ENCODE measurements around the gene NPFF.
"Not testable (repeated sequence)": the region's sequence is repeated elsewhere in the genome, so short reads cannot be mapped to it uniquely, and the experiment has no call there.

Gene NPFF, protein sequence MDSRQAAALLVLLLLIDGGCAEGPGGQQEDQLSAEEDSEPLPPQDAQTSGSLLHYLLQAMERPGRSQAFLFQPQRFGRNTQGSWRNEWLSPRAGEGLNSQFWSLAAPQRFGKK

DNA sequence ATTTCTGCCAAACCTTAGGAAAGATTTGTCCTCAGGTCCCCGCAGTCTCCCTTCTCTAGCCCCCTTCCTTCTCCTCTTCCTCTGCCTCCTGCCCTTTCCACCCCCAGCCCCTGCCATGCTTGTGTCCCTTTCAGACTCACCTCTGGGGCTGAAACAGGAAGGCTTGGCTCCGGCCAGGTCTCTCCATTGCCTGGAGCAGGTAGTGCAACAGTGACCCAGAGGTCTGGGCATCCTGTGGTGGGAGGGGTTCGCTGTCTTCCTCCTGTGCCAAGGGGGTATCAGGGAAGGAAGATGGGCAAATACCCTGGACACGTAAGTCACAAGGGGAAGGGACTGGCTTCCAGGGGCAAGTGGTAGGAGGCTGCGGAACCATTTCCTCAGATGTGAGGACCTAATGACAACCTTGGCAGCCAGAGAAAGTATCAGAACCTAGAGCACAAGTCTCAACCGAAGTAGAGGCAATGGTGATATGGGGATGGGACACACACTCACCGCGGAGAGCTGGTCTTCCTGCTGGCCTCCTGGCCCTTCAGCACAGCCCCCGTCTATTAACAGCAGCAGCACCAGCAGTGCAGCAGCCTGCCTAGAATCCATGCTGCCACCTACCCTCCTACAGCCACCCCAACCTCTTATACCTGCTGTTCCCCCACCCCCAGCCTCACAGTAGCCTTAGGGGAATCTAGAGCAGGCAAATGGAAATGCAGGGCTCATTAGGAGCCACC lies at the start of gene NPFF:
NPFF (minus strand) TSS at position 604 of the 722 bp plus-strand sequence; CDS start at position 594, 10 bp downstream.
- DNase-seq: no peak

DNA sequence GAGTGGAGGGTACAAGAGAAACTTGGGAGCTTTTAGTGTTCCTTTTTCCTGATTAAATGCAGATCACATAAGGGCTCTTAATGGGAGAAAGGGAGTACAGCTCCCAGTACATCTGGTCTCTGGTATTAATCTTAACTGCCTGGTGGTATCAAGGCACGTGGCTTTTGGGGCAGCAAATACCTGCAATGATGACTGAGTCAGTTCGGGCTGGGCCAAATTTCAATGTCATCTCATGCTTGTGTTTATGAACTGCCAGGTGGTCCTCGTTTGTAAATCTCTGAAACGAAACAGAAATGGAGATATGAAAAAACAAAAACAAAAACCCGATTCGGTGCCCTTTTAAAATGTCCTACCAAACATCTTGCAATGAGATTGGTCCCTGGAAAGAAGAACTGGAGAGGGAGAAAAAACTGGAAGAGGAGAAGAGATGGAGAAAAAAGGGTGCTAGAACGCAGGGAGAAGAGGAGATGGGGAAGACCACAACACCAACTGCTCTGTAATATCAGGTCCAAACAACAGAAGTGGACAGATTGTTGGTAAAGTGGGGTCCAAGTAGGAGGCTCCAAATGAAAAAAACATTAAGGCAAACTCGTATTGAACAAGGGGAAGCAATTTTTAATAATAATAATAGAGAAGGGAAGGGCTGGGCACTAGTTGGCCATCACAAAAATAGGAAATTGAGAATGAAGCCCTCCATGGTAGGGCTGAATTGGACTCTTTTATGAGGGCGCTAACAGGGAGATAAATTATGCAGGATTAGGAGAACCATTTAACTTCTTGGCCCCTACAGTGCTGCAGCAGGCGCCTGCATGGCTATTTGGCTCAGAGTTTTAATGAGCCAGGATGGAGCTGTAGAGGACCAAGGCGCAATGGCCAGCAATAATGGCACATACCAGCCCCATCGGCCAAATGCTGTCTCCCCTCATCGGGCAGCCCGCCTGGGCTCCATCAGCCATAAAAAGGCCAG lies 45.4 kb upstream of the NPFF start:
- DNase-seq: no peak

DNA sequence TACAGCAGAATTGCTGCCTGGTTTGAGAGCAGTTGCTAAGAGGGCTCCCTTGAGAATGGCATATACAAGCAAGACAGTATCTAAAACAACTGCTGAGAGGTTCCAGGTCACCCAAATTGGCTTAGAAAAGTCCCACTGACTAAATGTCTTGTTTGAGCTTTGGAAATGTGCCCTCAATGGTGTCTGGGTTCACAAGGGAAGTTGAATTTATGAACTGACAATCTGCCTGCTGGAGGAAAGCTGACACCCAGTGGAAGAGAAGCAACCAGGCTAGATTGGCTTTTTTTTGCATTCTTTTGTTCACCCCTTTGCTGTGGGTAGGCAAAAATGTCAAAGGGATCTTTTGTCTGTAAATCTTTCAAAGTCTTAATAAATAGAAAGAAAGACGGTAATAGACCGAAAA lies 44.6 kb upstream of the NPFF start:
- no peak for DNase-seq

DNA sequence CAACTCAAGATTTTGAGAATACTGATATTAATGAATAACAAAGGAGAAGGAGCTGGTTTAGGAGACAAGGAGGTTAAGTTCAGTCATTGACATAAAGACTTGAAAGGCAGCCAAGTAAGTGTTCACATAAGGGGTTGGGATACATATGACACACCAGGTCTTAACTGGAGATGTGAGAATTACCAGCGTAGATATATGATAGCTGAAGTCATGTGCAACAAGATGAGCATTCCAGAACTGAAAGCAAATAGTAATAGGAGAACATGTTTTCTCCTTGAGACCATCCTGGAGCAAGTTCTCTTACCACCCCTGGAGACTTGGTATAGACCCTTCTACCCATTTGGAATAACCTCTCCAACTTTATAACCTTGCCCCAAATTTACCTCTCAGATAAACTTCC lies 43.3 kb upstream of the NPFF start:
- DNase-seq: no peak

DNA sequence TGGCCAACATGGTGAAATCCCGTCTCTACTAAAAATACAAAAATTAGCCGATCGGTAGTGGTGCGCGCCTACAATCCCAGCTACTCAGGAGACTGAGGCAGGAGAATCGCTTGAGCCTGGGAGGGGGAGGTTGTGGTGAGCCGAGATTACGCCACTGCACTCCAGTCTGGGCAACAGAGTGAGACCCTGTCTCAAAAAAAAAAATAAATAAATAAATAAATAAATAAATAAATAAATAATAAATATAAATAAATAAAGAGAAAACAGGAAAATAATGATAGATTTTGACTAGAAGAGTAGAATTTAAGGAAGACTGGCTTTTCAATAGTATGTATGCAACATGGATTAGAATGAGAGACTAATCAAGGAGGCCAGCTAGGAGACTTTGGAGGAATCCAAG lies 42.8 kb upstream of the NPFF start:
- DNase-seq: not testable (repeated sequence)

DNA sequence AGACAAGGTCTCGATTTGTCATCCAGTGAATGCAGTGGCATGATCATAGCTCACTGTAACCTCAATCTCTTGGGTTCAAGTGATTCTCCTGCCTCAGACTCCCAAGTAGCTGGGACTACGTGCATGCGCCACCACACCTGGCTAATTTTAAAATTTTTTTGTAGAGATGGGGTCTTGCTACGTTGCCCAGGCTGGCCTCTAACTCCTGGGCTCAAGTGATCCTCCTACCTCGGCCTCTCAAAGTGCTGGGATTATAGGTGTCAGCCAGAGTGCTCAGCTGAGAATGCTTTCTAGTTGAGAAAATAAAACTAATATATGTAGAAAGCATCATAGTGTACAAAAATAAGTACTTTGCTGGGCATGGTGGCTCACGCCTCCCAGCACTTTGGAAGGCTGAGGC lies 41.1 kb upstream of the NPFF start:
- not testable (repeated sequence) for DNase-seq

DNA sequence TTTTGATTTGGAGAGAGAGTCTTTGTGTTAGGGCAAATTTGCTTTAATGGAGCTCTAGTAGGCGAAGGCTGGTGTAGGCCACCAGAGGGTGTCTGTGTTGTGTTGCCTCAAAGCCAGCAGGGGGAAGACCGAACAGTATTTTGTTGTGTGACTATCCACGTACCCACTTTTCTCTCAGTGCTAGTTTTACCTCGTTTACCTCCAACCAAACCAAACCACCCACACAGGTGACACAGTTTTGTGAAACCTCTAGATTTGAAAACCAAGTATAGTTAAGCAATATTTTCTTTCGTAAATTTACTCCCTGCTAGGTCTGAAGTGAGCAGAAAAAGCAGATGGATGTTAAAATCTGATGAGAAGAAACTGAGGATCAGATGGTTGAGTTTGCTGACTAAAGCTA lies 36.3 kb upstream of the NPFF start:
- peak; percentile 69 for DNase-seq

DNA sequence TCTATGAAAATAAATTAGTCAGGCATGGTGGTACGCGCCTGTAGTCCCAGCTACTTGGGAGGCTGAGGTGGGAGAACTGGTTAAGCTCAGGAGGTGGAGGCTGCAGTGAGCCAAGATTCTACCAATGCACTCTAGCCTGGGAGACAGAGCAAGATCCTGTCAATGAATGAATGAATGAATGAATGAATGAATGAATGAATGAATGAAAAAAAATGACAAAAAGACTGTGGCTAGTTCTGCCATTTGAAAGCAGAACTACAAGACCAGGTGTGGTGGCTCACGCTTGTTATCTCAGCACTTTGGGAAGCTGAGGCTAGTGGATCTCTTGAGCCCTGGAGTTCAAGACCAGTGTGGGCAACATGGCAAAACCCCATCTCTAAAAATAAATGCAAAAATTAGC lies 32.2 kb upstream of the NPFF start:
- no peak for DNase-seq

DNA sequence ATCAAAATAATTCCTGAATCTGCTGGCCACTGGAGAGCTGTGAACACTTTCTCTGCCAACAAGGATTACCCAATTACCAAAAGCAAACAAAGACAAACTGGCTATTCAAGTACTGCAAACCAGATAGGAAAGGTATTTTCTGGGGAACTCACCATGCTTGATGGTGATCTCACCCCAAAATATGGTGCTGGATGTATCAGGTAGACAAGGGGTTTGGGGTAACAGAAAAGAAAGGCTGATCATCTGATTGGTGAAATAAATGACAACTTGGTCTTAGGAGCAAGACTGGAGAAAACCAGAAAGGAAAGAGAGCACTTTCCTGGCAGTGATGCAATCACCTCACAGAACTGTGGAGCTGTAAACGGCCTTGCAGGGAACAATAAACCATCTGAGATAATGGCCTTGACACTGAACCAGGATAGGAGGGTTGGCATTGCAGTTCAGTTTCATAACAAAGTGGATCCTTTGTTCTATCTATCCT lies 31.0 kb upstream of the NPFF start:
- no peak for DNase-seq

DNA sequence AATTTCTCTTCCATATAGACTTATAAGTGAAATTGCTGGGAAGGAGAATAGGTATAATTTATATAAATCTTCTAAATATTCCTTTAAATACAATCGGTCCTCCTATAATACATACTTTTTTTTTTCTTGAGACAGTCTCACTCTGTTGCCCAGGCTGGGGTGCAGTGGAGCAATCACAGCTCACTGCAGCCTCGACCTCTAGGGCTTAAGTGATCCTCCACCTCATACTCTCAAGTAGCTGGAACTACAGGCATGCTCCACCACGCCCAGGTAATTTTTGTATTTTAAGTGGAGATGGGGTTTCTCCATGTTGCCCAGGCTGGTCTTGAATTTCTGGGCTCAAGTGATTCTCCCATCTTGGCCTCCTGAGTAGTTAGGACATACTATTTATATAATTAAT lies 29.7 kb upstream of the NPFF start:
- DNase-seq: no peak

DNA sequence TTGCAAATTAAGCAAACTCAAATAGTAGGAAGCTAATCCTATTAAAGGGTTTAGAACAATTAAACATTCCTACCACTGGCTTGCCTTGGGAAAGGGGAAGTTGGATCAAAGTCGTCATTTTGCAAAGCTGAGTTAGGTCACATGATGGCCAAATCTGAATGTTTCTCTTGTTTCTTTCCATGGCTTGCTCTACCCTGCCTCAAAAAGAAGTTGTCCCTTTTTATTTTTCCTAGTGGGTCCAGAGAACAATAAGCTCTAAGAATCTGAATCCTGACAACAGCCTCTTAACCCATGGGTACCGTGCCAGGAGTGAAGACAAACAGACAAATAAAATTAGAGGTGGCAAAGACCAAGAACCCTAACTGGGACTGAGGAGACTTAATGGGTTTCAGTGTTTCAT lies 26.2 kb upstream of the NPFF start:
- no peak for DNase-seq

DNA sequence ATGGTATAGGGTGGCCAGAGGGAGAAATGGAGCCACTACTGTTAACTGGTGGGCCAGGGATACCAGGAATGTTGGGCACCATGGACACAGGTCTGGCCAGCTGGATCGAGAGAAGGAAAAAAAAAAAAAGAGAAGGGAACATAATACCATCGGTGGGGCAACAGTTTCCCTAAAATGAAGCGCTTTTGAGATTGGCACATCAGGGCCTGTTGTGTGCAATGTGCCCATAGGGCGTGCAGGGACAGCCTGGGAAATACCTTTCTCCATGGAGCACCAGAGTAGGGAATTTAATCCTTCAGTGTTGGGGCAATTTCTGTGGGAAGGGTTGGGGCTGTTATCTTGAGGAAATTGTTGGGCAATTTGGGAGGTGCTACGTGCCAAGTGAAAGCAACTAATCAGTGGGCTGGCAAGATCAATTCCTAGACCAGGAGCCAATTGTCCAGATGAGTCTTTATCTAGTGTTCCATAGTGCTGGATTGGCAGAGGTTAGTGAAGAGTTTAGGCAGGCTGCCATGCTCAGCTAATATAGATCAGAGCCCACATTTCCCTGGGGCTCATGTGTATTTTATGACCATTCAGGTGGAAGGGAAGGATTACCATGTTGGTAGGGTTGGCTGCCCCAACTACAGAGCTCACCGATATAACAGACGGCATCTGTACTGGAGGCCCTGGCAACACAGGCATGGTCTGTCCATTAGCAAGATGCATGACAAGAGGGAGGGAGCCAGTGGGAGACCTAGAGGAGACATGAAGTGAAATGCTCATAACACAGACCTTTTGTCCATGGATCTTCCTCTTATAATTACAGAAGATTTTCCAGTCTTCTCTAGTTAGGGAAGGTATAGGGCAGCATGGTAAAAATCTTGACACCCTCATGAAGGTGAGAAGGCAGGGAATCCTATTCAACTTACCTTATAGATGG lies 25.5 kb upstream of the NPFF start:
- DNase-seq: no peak

DNA sequence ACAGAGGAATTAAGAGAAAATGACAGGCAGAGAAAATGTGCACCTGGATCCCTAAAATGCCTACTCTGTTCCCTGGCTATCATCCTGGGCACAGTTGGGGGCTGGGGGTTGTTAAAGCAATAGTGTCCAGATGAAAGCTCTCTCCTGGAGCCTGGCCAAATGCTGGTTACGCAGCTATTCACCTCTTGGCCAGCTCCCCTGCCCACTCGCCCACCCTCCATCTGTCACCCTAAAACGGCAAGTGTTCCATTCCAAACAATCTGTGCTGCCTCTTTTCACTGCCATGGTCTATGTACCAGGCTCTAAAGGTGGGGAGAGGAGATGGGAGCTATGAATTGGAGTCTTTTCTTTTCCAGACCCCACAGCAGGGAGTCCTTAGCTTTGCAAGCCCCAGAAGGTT lies 24.7 kb upstream of the NPFF start:
- DNase-seq: no peak

DNA sequence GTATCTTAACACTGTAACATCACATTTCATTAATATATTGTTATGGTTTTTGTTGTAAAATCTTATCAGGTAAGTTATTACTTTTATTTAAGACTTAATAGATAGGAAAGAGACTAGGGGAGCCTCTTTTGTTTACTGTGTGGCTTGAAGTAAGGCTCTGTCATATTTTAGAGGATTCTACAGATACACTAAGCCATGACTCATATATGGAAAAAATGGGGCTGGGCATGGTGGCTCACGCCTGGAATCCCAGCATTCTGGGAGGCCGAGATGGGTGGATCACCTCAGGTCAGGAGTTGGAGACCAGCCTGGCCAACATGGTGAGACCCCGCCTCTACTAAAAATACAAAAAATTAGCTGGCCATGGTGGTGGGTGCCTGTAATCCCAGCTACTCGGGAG lies 23.6 kb upstream of the NPFF start:
- no peak for DNase-seq

DNA sequence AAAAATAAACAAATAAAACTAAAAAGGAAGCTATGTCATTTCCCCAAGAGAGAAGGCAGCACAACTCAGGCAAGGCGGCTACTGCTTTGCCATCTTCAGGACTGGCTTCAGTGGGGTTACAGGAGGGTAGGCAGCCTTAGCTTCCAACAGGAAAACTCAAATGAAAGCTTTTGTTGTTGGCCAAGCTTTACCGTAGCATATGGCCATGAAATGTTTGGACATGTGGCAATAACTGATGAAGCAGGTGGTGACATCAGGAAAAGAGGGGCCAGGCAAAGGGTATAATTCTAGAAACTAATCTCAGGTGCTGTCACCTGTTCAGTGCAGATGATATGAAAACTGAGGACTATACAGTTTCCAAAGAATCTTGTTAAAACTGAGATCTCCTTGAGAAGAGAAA lies 22.8 kb upstream of the NPFF start:
- no peak for DNase-seq

DNA sequence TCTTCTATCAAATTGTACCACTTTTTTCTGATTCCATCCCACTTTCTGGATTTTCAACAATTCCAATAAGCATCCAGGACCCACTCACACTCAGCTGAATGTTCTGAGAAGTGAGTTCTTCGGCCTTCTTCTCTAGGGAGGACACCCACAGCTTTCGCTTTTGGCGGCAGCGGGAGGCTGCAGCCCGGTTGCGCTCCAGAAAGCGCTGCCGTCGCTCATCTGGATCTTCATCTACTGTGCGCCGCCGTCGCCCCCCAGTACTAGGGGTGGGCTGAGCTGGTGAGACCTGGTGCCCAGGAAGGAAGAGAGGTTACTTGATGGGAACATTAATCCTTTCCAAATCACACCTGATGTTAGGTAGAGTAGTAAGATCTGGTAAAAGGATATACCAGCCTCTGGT lies 17.2 kb upstream of the NPFF start:
- no peak for DNase-seq

DNA sequence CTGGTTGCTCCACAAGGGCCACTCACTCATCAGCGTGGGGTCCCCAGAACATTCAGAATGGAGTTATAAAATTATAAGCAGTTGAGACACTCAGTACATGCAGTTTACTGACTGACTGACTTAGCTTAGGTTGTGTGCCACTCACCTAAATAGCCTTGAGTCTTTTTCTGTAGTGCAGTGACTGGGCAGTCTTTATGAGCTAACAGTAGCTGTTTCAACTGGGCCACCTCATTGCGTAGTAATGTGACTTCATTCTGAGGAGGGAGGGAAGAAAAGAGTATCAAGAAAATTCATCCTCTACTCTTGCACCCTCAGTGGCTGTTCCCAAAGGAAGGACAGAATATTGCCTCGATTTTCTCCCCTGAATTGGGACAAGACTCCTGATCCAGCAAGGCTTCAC lies 15.8 kb upstream of the NPFF start:
- DNase-seq: no peak

DNA sequence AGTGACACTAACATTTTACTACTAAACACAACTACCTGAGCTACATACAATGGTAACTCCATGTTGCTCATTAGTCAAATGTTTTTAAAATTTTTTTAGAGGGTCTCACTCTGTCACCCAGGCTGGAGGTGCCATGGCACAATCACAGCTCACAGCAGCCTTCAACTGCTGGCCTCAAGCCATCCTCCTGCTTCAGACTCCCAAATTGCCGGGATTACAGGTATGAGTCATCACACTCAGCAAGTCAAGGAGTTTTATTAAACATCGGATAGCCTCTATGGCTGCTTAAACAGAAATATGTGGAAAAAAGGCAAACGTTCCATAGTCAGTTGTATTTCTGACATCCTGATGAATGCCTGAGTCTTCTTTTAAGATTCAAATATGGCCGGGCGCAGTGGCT lies 11.1 kb upstream of the NPFF start:
- no peak for DNase-seq

DNA sequence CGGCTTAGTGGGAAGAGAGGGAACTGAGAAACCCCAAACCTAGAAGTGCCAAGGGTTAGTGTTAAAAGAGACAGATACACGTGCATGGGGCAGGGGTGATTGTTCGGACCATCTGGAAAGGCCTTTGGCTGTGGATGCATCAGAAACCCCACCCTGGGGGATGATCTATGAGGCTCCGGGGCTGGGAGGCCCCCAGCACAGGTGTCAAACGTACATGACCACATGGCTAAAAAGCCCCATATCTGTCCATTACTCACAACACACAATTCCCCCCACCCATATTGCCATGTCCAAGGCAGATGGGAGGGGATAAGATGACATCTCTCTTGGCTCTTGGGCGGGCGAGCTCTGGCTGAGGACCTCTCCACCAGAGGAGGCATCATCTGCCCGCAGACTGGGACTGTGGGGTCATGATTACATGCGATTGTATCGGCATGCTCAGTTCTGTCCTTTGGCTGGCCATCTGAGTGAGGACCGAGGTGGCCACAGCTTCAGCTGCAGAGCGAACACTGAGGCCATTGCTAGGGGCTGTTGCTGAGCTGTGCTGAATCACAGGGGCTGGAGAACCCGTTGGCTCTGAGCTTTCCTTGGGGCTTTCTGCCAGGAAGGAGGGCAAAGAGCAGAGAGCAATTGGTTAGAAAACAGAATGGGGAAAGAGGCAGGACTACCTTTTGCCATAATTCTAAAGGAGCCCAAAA lies 9.6 kb upstream of the NPFF start:
- no peak for DNase-seq

DNA sequence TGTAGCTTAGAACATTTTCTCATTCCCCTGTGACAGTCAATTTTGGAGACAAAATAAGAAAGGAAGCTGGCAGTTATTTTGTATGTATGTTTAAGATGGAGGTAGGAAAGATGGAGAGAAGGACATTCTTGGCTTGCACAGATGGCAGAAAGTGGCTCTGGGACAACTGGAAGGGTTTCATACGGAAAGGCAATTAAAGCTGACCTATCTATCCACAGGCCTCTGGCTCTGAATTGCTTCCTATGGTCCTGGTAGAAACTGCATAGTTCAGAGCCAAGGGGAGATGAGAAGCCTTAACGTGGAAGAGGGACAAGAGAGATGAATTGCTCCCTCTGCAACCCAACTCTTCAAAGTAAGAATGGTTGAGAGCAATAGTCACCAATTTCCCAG lies 8.0 kb upstream of the NPFF start:
- no peak for DNase-seq

DNA sequence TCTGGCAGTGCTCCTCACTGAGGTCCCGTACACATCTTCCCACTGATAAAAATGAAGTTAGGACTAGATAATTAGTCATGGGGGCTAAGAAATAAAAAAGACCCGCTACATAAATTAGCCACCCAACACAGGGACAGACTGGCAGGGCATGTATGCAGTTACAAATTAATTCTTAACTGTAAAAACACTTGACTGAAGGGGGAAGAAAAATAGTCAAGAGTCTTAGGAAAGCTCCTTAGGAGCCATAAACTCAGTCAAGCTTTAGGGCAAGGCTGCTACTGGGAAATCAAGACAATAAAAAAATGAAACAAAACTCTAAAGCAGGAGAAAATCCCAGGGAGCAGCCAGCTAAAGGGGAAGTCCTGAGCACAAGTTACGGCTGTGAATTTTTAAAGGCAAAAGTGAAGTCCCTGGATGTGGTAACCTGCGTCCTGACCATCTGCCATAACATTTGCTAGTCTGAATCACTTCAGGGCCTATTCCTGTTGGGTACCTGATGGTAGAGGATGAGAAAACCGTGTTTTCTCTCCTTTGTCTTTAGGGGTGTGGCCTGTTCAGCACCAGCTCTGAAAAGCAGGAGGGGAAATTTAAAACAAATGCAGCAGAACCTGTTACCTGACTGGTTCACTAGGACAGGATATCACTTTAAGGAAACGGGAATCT lies 7.5 kb upstream of the NPFF start:
- DNase-seq: no peak

Measured in activated CD4-positive, alpha-beta T cell treated with anti-CD3 and anti-CD28 coated beads, Interleukin-2, amount 50 U/mL, for 16 hours (primary cell).